GM12878 (cell line): ENCODE results near the gene AMN.

Source experiments
- JUNB ChIP-seq: IDR thresholded peaks from 2 replicates; pipeline ENCODE4 v1.6.1; 2016; ENCODE audit warnings: antibody characterized with exemption, mild to moderate bottlenecking
- RAD51 ChIP-seq: fragments of 450-650 bp; IDR thresholded peaks from 2 replicates; pipeline ENCODE4 v1.6.1; 2016; ENCODE audit warnings: moderate library complexity, mild to moderate bottlenecking, inconsistent platforms
- SMAD5 ChIP-seq: IDR thresholded peaks from 2 replicates; pipeline ENCODE4 v1.6.1; 2016; ENCODE audit warnings: antibody characterized with exemption, low read depth
- SMC3 ChIP-seq: IDR thresholded peaks from 2 replicates; pipeline ENCODE4 v1.6.1; 2011; ENCODE audit warnings: low read length, improper control_type of control experiment, borderline replicate concordance
- SREBF2 ChIP-seq: IDR thresholded peaks from 2 replicates; pipeline ENCODE4 v1.6.1; 2012; ENCODE audit warnings: mild to moderate bottlenecking, low read length
- TF ChIP-seq, protein P1 (sequence below): fragments of 450-650 bp; IDR thresholded peaks from 2 replicates; pipeline ENCODE4 v1.6.1; 2017; ENCODE audit warnings: mild to moderate bottlenecking, moderate library complexity
- TF ChIP-seq, protein P2 (sequence below): IDR thresholded peaks from 2 replicates; pipeline ENCODE4 v1.6.1; 2011; ENCODE audit warnings: mild to moderate bottlenecking, low read depth, low read length, moderate library complexity; ENCODE audit not compliant: insufficient replicate concordance

DNA sequence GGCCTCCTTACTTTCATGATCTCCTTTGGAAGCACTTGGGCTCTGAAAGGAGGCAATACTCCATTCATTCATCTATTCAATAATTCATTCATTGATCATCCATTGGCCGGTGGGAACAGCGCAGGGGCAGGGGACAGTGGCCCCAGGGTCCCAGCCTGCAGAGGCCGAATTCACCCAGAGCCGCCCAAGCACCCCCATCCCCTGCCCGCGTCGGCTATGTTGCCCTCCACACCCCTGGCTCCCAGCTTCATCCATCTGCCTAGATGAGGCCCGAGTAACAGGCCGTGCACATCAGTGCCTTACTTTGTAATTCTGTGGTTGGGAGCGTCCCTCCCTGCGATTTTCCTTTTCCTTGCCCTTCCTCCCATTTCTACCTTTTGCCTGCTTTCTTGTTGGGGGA lies 3.2 kb downstream of the AMN start:
- TF ChIP-seq SREBF2 (no peak), SMAD5 (no peak), RAD51 (no peak), SMC3 (no peak), JUNB (no peak)
- TF ChIP-seq, protein P1, sequence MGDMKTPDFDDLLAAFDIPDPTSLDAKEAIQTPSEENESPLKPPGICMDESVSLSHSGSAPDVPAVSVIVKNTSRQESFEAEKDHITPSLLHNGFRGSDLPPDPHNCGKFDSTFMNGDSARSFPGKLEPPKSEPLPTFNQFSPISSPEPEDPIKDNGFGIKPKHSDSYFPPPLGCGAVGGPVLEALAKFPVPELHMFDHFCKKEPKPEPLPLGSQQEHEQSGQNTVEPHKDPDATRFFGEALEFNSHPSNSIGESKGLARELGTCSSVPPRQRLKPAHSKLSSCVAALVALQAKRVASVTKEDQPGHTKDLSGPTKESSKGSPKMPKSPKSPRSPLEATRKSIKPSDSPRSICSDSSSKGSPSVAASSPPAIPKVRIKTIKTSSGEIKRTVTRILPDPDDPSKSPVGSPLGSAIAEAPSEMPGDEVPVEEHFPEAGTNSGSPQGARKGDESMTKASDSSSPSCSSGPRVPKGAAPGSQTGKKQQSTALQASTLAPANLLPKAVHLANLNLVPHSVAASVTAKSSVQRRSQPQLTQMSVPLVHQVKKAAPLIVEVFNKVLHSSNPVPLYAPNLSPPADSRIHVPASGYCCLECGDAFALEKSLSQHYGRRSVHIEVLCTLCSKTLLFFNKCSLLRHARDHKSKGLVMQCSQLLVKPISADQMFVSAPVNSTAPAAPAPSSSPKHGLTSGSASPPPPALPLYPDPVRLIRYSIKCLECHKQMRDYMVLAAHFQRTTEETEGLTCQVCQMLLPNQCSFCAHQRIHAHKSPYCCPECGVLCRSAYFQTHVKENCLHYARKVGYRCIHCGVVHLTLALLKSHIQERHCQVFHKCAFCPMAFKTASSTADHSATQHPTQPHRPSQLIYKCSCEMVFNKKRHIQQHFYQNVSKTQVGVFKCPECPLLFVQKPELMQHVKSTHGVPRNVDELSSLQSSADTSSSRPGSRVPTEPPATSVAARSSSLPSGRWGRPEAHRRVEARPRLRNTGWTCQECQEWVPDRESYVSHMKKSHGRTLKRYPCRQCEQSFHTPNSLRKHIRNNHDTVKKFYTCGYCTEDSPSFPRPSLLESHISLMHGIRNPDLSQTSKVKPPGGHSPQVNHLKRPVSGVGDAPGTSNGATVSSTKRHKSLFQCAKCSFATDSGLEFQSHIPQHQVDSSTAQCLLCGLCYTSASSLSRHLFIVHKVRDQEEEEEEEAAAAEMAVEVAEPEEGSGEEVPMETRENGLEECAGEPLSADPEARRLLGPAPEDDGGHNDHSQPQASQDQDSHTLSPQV, result no peak
- TF ChIP-seq, protein P2, sequence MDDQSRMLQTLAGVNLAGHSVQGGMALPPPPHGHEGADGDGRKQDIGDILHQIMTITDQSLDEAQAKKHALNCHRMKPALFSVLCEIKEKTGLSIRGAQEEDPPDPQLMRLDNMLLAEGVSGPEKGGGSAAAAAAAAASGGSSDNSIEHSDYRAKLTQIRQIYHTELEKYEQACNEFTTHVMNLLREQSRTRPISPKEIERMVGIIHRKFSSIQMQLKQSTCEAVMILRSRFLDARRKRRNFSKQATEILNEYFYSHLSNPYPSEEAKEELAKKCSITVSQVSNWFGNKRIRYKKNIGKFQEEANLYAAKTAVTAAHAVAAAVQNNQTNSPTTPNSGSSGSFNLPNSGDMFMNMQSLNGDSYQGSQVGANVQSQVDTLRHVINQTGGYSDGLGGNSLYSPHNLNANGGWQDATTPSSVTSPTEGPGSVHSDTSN, result no peak
